Activated naive CD4-positive, alpha-beta T cell (primary cell): ENCODE measurements around the gene AMHR2.

Source experiments
- DNase-seq, 4 experiments: peaks; one replicate each; lab custom pipeline; 2025; lab: John Stamatoyannopoulos, UW

The AMHR2 gene

DNA sequence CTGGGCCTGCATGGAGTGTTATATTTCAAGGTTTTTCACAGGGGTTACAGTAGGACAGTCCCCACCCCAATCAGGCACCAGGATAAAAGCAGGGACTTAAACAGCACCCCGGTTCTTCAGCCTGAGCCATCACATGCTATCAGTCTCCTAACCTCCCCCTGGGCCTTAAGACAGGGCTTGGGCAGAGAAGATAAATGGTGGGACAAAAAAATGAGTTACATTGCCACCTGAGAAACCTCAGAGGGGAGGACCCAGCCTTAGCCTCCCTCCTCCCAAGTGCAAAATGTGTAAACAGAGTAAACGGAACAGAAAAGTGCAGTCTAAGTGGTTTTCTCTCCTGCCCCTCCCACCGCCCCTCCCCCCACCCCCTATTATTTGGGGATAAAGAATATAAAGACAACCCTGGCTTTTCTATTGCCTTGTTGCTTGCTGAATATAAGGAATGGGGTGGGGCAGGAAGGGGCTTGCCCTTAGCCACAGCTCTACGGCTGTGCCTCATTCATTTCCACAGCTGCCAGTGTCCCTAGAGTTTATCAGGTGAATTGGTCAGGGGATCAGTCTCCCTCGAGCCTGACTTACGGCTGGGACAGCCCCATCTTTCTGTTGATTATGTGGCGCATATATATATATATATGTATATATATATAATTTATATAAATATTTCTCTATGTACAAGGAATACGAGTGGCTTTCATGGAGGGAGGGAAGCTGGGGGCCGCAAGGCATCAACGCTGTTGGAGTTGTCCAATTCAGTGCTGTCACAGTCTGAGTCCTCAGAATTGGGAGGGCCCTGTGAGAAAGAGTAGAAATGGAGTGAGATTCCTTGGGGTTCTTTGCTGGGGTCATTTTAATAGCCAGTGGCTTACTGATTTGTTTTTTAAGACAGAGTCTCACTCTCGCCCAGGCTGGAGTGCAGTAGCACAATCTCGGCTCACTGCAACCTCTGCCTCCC, 57.1 kb downstream of the AMHR2 start:
- DNase-seq = no peak
